Astrocyte (in vitro differentiated cells and primary cell): ENCODE results near the gene DOCK3. TPM values are rescaled to one million over a fixed set of nuclear protein-coding genes. Genes with fewer than 3 reads are reported as not detected.

Experiments
- DNase-seq: peaks from one replicate; pipeline ENCODE4 v3.0.0-alpha.2; 2010; ENCODE audit warnings: low read depth
- FAIRE-seq: peaks from 2 replicates; lab custom pipeline; 2011; peaks lifted over from hg19 to GRCh38; lab: Jason Lieb, UNC
- H2AFZ ChIP-seq: 2 replicates; pipeline ENCODE4 v1.6.0; 2012; ENCODE audit warnings: low read depth, low read length, inconsistent platforms
- H3K27ac ChIP-seq: 2 replicates; pipeline ENCODE4 v1.5.1; 2011; ENCODE audit warnings: low read depth, low read length, inconsistent platforms
- H3K27me3 ChIP-seq: 2 replicates; pipeline ENCODE4 v1.6.0; 2011; ENCODE audit warnings: low read length, inconsistent platforms; ENCODE audit not compliant: insufficient read depth
- H3K36me3 ChIP-seq: 2 replicates; pipeline ENCODE4 v1.5.1; 2011; ENCODE audit warnings: low read length, inconsistent platforms; ENCODE audit not compliant: insufficient read depth
- H3K4me1 ChIP-seq: 2 replicates; pipeline ENCODE4 v1.5.1; 2011; ENCODE audit warnings: low read length, inconsistent platforms; ENCODE audit not compliant: insufficient read depth
- H3K4me2 ChIP-seq: 2 replicates; pipeline ENCODE4 v1.6.0; 2012; ENCODE audit warnings: low read length, inconsistent platforms
- H3K4me3 ChIP-seq: 2 replicates; pipeline ENCODE4 v1.5.1; 2011; ENCODE audit warnings: low read depth, mild to moderate bottlenecking, low read length, inconsistent platforms; ENCODE audit not compliant: insufficient read depth
- H3K79me2 ChIP-seq: 2 replicates; pipeline ENCODE4 v1.6.0; 2012; ENCODE audit warnings: mild to moderate bottlenecking, low read length, inconsistent platforms; ENCODE audit not compliant: insufficient read depth
- H3K9ac ChIP-seq: 2 replicates; pipeline ENCODE4 v1.6.0; 2012; ENCODE audit warnings: mild to moderate bottlenecking, low read length, inconsistent platforms
- H3K9me3 ChIP-seq: 2 replicates; pipeline ENCODE4 v1.5.1; 2012; ENCODE audit warnings: low read depth, mild to moderate bottlenecking, low read length, inconsistent platforms; ENCODE audit not compliant: insufficient read depth
- H4K20me1 ChIP-seq: 2 replicates; pipeline ENCODE4 v1.6.0; 2012; ENCODE audit warnings: low read length, inconsistent platforms; ENCODE audit not compliant: insufficient read depth
- H3K27ac Mint-ChIP-seq: one replicate; pipeline ENCODE4 v1.8.0; 2021; ENCODE audit warnings: mild to moderate bottlenecking, mixed read lengths; ENCODE audit not compliant: unreplicated experiment
- H3K27me3 Mint-ChIP-seq: one replicate; pipeline ENCODE4 v1.8.0; 2021; ENCODE audit warnings: low read depth, mixed read lengths; ENCODE audit not compliant: unreplicated experiment
- H3K36me3 Mint-ChIP-seq: one replicate; pipeline ENCODE4 v1.8.0; 2021; ENCODE audit warnings: low read depth, mixed read lengths; ENCODE audit not compliant: unreplicated experiment
- H3K4me1 Mint-ChIP-seq: one replicate; pipeline ENCODE4 v1.8.0; 2021; ENCODE audit warnings: low read depth, mixed read lengths; ENCODE audit not compliant: unreplicated experiment
- H3K4me3 Mint-ChIP-seq: one replicate; pipeline ENCODE4 v1.8.0; 2021; ENCODE audit warnings: mild to moderate bottlenecking, moderate library complexity, mixed read lengths; ENCODE audit not compliant: unreplicated experiment
- H3K9me3 Mint-ChIP-seq: one replicate; pipeline ENCODE4 v1.8.0; 2021; ENCODE audit warnings: mild to moderate bottlenecking, mixed read lengths; ENCODE audit not compliant: unreplicated experiment
- CTCF ChIP-seq: IDR thresholded peaks from 2 replicates; pipeline ENCODE4 v1.5.1; 2011; ENCODE audit warnings: low read depth, mild to moderate bottlenecking, inconsistent platforms, low read length, moderate library complexity; ENCODE audit not compliant: insufficient read depth
- EZH2 ChIP-seq: IDR thresholded peaks from 2 replicates; pipeline ENCODE4 v1.6.1; 2012; ENCODE audit warnings: mild to moderate bottlenecking, low read length, inconsistent platforms; ENCODE audit not compliant: insufficient read depth
- total RNA-seq: library from RNA; stranded (reverse); gene quantifications from 2 replicates; pipeline ENCODE4 v1.2.1, GENCODE V29; 2021

The DOCK3 gene
- total RNA-seq, 1 donor from 2014 or later = 3.3 TPM

- Histone ChIP-seq H3K4me1 (peaks cover 32% of the 10 kb centered on the region), H4K20me1 (peaks cover 41% of the 10 kb centered on the region), H3K27me3 (no peaks in the 10 kb centered on the region), H3K4me2 (peak within 1 kb of the TSS; percentile 90), H3K36me3 (peaks cover 18% of the 10 kb centered on the region), H3K79me2 (peaks cover 59% of the 10 kb centered on the region), H2AFZ (peak within 1 kb of the TSS; percentile 97), H3K27ac (peak within 1 kb of the TSS; percentile 98), H3K9ac (peak within 1 kb of the TSS; percentile 100), H3K4me3 (peak within 1 kb of the TSS; percentile 99), H3K9me3 (no peaks in the 10 kb centered on the region)
- Mint-ChIP-seq H3K27ac (peak within 1 kb of the TSS; percentile 99), H3K4me1 (peaks cover 23% of the 10 kb centered on the region), H3K4me3 (peak within 1 kb of the TSS; percentile 100), H3K36me3 (peaks cover 6% of the 10 kb centered on the region), H3K27me3 (no peaks in the 10 kb centered on the region), H3K9me3 (no peaks in the 10 kb centered on the region)
- TF ChIP-seq EZH2 (no peak), CTCF (no peak)
- FAIRE-seq (no peak), DNase-seq (peak; percentile 94)
Observed at GRCh38 chr3:51384726-51385473, 710.2 kb downstream of the DOCK3 start, which contains the start of gene MANF. Gene MANF (plus strand): TSS chr3:51385291. CDS start chr3:51385343, 52 bp downstream.

DNA sequence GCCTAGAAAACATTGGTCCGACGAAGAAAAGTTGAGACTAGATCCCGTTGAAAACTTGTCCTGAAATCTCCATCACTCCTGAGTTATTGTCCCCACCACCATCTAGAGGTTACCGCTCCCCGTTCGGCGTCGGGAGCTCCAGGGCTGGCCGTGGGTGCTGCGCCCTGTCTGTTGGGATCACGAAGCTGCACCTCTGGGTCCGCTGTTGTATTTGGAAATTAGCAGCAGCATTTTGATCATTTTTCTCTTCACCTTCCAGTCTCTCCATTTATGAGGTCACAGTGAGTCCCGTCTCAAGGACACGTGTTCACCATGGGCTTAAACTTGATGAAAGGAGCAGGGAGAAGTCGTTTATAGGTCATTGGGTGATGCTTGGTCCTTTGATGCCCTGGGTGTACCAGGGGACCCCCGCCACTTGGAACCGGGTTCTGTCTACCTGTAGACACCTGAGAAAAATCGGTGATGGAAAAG is 710.9 kb downstream of the DOCK3 start:
- no peak overlapping the region for H2AFZ ChIP-seq
- DNase-seq (no peak), FAIRE-seq (no peak)
- peak overlapping the region; percentile 90 for H3K4me2 ChIP-seq
- TF ChIP-seq CTCF (no peak), EZH2 (no peak)
- H3K27me3 ChIP-seq = no peaks in the 10 kb centered on the region
- H4K20me1 ChIP-seq = peaks cover 49% of the 10 kb centered on the region
- peak overlapping the region; percentile 70 for H3K27ac ChIP-seq
- H3K27me3 Mint-ChIP-seq = no peaks in the 10 kb centered on the region
- no peaks in the 10 kb centered on the region for H3K9me3 Mint-ChIP-seq
- H3K79me2 ChIP-seq = peaks cover 64% of the 10 kb centered on the region
- H3K4me1 Mint-ChIP-seq = peaks cover 23% of the 10 kb centered on the region
- H3K27ac Mint-ChIP-seq = peak overlapping the region; percentile 84
- peak overlapping the region; percentile 100 for H3K9ac ChIP-seq
- H3K9me3 ChIP-seq = no peaks in the 10 kb centered on the region
- H3K4me3 ChIP-seq = peak overlapping the region; percentile 99
- peak overlapping the region; percentile 97 for H3K4me3 Mint-ChIP-seq
- H3K36me3 ChIP-seq = peaks cover 19% of the 10 kb centered on the region
- peaks cover 6% of the 10 kb centered on the region for H3K36me3 Mint-ChIP-seq
- peaks cover 38% of the 10 kb centered on the region for H3K4me1 ChIP-seq
